Fibroblast of villous mesenchyme (primary cell): ENCODE measurements around the gene PPP1R7. TPM values are rescaled to one million over a fixed set of nuclear protein-coding genes. Genes with fewer than 3 reads are reported as not detected.

Source experiments
- DNase-seq: peaks from one replicate; pipeline ENCODE4 v3.0.0-alpha.2; 2010; ENCODE audit warnings: low read depth
- H3K4me3 ChIP-seq: 2 replicates; pipeline ENCODE4 v1.5.1; 2011; ENCODE audit warnings: low read depth, mild to moderate bottlenecking, low read length
- total RNA-seq: library from RNA; depleted of rRNA; stranded (reverse); fragments of >200 nt; gene quantifications from 2 replicates; pipeline ENCODE4 v1.2.3, GENCODE V29; 2012
- TF ChIP-seq, protein P1 (sequence below): IDR thresholded peaks from 2 replicates; pipeline ENCODE4 v1.5.1; 2012; ENCODE audit warnings: low read depth, mild to moderate bottlenecking, low read length; ENCODE audit not compliant: insufficient read depth

The PPP1R7 gene
- total RNA-seq, 1 donor: 78.2 TPM

DNA sequence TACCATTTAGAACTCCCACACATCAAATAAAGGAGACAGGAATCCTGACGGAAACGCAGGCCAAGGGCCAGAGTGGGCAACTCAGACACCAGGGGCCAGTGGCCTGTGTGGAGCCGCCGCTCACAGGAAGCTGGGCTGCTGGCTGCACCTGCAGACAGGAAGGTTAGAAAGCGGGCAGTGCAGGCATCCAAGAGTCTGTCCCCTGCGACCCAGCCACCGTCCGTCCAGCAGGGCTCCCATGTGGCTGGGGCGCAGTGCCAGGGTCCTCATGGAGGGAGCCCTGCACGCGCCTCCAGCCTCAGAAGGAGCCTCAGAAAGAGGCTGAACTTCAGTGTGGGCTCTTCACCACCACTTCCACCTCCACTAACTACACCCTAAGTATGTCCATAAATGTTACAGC lies 35.7 kb downstream of the PPP1R7 start:
- no peak overlapping the region for H3K4me3 ChIP-seq
- TF ChIP-seq, protein P1, sequence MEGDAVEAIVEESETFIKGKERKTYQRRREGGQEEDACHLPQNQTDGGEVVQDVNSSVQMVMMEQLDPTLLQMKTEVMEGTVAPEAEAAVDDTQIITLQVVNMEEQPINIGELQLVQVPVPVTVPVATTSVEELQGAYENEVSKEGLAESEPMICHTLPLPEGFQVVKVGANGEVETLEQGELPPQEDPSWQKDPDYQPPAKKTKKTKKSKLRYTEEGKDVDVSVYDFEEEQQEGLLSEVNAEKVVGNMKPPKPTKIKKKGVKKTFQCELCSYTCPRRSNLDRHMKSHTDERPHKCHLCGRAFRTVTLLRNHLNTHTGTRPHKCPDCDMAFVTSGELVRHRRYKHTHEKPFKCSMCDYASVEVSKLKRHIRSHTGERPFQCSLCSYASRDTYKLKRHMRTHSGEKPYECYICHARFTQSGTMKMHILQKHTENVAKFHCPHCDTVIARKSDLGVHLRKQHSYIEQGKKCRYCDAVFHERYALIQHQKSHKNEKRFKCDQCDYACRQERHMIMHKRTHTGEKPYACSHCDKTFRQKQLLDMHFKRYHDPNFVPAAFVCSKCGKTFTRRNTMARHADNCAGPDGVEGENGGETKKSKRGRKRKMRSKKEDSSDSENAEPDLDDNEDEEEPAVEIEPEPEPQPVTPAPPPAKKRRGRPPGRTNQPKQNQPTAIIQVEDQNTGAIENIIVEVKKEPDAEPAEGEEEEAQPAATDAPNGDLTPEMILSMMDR: no peak
- DNase-seq: no peak

DNA sequence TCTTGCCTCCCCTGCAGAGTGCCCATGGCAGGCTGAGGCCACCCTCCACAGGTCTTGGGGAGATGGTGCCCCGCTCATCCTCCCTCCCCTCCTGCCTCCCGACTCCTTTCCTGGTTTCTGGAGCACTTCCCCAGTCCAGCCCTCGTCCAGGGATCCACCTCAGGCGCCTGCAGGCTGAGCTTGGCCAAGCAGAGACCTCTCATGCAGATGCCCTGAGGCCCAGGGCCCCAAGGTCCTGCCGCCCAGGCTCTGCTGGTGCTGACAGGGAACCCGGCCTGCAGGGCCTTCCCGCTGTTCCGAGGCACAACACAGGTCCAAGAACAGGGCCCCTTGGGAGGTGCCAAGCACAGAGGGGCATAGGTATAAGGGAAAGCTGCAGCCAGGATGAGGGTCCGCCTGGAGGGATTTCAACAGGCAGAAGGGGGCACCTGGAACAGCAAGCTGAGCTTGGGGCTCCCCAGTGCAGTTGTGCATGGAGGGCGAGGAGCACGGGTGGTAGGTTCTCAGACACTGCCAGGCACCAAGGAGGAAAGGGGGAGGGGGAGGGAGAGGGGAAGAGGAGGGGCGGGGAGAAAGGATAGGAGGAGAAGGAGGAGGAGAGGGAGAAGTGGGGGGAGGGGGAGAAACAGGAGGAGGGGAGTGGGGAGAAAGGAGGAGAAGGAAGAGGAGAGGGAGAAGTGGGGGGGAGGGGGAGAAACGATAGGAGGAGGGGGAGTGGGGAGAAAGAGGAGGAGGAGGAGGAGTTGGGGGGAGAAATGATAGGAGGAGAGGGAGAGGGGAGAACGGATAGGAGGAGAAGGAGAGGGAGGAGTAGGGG lies 37.0 kb downstream of the PPP1R7 start:
- H3K4me3 ChIP-seq: no peak overlapping the region
- TF ChIP-seq, protein P1: no peak
- no peak for DNase-seq

DNA sequence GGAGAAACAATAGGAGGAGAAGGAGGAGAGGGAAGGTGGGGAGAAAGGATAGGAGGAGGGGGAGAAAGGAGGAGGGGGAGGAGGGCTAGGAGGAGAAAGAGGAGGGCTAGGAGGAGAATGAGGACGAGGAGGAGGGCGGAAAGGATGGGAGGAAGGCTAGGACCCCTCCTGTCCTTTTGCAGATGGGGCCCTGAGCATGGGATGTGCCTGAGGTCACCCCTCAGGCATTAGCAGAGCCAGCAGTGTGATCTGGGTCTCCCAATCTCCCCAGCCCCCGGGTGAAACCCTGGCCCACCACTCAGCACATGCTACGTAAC lies 37.6 kb downstream of the PPP1R7 start:
- TF ChIP-seq, protein P1: no peak
- no peak for DNase-seq
- no peak overlapping the region for H3K4me3 ChIP-seq

DNA sequence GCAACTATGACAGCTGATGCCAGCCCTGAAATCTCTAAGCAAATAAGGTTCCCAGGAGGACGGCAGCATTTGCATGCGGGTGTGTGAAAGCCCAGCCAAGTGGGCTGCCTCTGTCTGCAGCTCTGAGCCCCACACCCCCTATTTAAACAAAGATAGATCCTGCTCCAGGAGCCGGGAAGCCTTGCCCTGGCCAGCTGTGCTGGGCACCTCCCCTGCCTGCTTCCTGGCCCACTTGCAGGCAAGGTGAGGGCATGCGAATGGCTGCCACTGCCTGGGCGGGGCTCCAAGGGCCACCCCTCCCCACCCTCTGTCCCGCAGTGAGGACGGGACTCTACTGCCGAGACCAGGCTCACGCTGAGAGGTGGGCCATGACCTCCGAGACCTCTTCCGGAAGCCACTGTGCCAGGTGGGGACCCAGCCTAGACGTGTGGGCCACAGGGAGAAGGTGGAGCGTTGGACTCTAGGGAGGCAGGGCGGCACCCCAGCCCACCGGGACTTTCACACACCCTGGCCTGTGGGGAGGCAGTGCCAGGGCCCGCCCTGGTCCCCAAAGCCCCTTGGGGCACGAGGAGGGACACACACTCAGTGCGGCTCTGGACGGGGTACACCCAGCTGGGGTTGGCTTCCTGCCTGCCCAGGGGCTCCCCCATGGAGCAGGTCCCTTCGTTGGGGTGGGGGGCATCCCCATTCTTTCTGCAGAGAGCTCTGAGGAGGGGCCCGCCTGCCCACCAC lies 38.3 kb downstream of the PPP1R7 start, which contains the start of gene ANO7:
Gene ANO7 (plus strand): TSS at position 317 of the 732 bp plus-strand sequence. CDS start 1,387 bp downstream, outside the sequence.
- DNase-seq: no peak
- no peak within 1 kb of the TSS for H3K4me3 ChIP-seq
- TF ChIP-seq, protein P1: no peak

- TF ChIP-seq, protein P1: no peak
- H3K4me3 ChIP-seq: no peak overlapping the region
- DNase-seq: no peak
Observed at GRCh38 chr2:241189093-241189855, 39.0 kb downstream of the PPP1R7 start.

DNA sequence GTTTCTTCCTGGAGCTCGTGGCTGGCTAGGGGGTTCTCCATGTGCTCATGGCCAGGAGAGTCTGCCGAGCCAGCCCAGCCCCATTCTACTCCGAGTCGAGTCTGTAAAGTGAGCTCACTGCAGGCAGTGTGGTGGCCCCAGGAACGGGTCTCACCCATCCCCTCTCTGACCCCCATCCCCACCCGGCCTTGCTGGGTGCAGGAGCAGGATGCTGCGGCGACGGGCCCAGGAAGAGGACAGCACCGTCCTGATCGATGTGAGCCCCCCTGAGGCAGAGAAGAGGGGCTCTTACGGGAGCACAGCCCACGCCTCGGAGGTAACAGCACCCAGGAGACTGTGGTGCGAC lies 39.6 kb downstream of the PPP1R7 start:
- no peak for DNase-seq
- no peak overlapping the region for H3K4me3 ChIP-seq
- TF ChIP-seq, protein P1: no peak
